Measurements from ENCODE around the gene NPPA.

Gene NPPA

GRCh38 chr1:11874258-11874562 is 26.6 kb upstream of the NPPA start:
- in situ Hi-C loops (cut with MboI; ENCODE audit: low sequenced_read_pairs, unreplicated experiment) = no loop called here
- no peak for DNase-seq (ENCODE audit: low spot score)
- no peak for TF ChIP-seq CTCF (IDR thresholded peaks at IDR 0.05; ENCODE audit: borderline replicate concordance, control extremely low read depth, extremely low read depth, insufficient read depth, missing control alignments)

- no peak for TF ChIP-seq CTCF (IDR thresholded peaks at IDR 0.05; ENCODE audit: borderline replicate concordance, control extremely low read depth, extremely low read depth, insufficient read depth, missing control alignments)
- in situ Hi-C loops (cut with MboI; ENCODE audit: low sequenced_read_pairs, unreplicated experiment) = no loop called here
- DNase-seq (ENCODE audit: low spot score) = no peak
These were observed 26.0 kb upstream of the NPPA start for GRCh38 chr1:11873395-11874257.

- no peak for TF ChIP-seq CTCF (IDR thresholded peaks at IDR 0.05; ENCODE audit: borderline replicate concordance, control extremely low read depth, extremely low read depth, insufficient read depth, missing control alignments)
- in situ Hi-C loops (cut with MboI; ENCODE audit: low sequenced_read_pairs, unreplicated experiment) = no loop called here
- DNase-seq (ENCODE audit: low spot score) = no peak
These were observed 25.0 kb upstream of the NPPA start for GRCh38 chr1:11872545-11872944.

GRCh38 chr1:11869650-11870207 is 22.1 kb upstream of the NPPA start:
- no peak for DNase-seq (ENCODE audit: low spot score)
- TF ChIP-seq CTCF (IDR thresholded peaks at IDR 0.05; ENCODE audit: borderline replicate concordance, control extremely low read depth, extremely low read depth, insufficient read depth, missing control alignments) = no peak
- in situ Hi-C loops (cut with MboI; ENCODE audit: low sequenced_read_pairs, unreplicated experiment) = no loop called here

- no peak for DNase-seq (ENCODE audit: low spot score)
- TF ChIP-seq CTCF (IDR thresholded peaks at IDR 0.05; ENCODE audit: borderline replicate concordance, control extremely low read depth, extremely low read depth, insufficient read depth, missing control alignments) = no peak
- in situ Hi-C loops (cut with MboI; ENCODE audit: low sequenced_read_pairs, unreplicated experiment) = no loop called here
These were observed 21.5 kb upstream of the NPPA start for GRCh38 chr1:11869104-11869503.

- in situ Hi-C loops (cut with MboI; ENCODE audit: low sequenced_read_pairs, unreplicated experiment) = no loop called here
- no peak for DNase-seq (ENCODE audit: low spot score)
- no peak for TF ChIP-seq CTCF (IDR thresholded peaks at IDR 0.05; ENCODE audit: borderline replicate concordance, control extremely low read depth, extremely low read depth, insufficient read depth, missing control alignments)
These were observed 20.9 kb upstream of the NPPA start for GRCh38 chr1:11868331-11868980.

Data from GM13976 (cell line).